Measurements from ENCODE around the gene AURKB. TPM values are rescaled to one million over a fixed set of nuclear protein-coding genes. Genes with fewer than 3 reads are reported as not detected.

The AURKB gene
- total RNA-seq, 6 donors from 2014 or later, result 1.8 to 8.1 (median 5.3) TPM; not detected in 1

- H3K4me1 ChIP-seq, result peaks cover 33 to 57% (median 42%) of the 10 kb centered on the region in 4 donors
- DNase-seq (no peak), ATAC-seq (ENCODE audit: low FRiP score in 2 of 2) (no peak)
- no peak for TF ChIP-seq EP300 (IDR thresholded peaks at IDR 0.05)
- H3K9me3 ChIP-seq, result no peaks in the 10 kb centered on the region
- H3K27me3 ChIP-seq, result no peaks in the 10 kb centered on the region
- H3K36me3 ChIP-seq, result peaks cover 4 to 31% (median 8%) of the 10 kb centered on the region in 4 donors
- H3K27ac ChIP-seq, result peak overlapping the region in 3 of 4 donors; percentile 43 to 95 (median 80)
- H3K4me3 ChIP-seq, result no peak overlapping the region
- 63 to 65% methylated on average over 3 of the region's 3 CpGs for WGBS, 2 donors
Measured at GRCh38 chr17:8159032-8159400, 51.4 kb downstream of the AURKB start.

- peaks cover 4 to 31% (median 8%) of the 10 kb centered on the region in 4 donors for H3K36me3 ChIP-seq
- WGBS, 2 donors, result 46 to 48% methylated on average over 20 of the region's 20 CpGs
- H3K27me3 ChIP-seq, result no peaks in the 10 kb centered on the region
- DNase-seq (peak; percentile 67 to 94), ATAC-seq (ENCODE audit: low FRiP score in 2 of 2) (peak; percentile 23 to 28)
- TF ChIP-seq POLR2A (IDR thresholded peaks at IDR 0.05), result peak in 1 of 4 donors; percentile 23
- peak; percentile 91 to 95 (median 94) for TF ChIP-seq CTCF (IDR thresholded peaks at IDR 0.05)
- no peak for TF ChIP-seq EP300 (IDR thresholded peaks at IDR 0.05)
- TF ChIP-seq POLR2AphosphoS5 (IDR thresholded peaks at IDR 0.05), result peak; percentile 27 to 54
- peaks cover 33 to 57% (median 41%) of the 10 kb centered on the region in 4 donors for H3K4me1 ChIP-seq
- H3K27ac ChIP-seq, result peak overlapping the region; percentile 80 to 100 (median 96)
- H3K9me3 ChIP-seq, result no peaks in the 10 kb centered on the region
- H3K4me3 ChIP-seq, result no peak overlapping the region
Measured at GRCh38 chr17:8158267-8159031, 51.9 kb downstream of the AURKB start.

- Histone ChIP-seq H3K4me3 (peak overlapping the region; percentile 63 to 88 (median 80)), H3K27ac (peak overlapping the region; percentile 98 to 100 (median 99)), H3K36me3 (peaks cover 9 to 34% (median 13%) of the 10 kb centered on the region in 4 donors), H3K27me3 (no peaks in the 10 kb centered on the region), H3K9me3 (no peaks in the 10 kb centered on the region), H3K4me1 (peaks cover 34 to 56% (median 42%) of the 10 kb centered on the region in 4 donors)
- 0 to 1% methylated on average over 21 to 40 of the region's 59 CpGs for WGBS, 2 donors
- peak in 3 of 4 donors; percentile 68 to 91 (median 71) for TF ChIP-seq EP300 (IDR thresholded peaks at IDR 0.05)
- TF ChIP-seq CTCF (IDR thresholded peaks at IDR 0.05), result peak in 3 of 6 experiments; percentile 3 to 28 (median 6)
- TF ChIP-seq POLR2A (IDR thresholded peaks at IDR 0.05), result peak; percentile 93 to 100 (median 100)
- peak; percentile 99 to 100 for TF ChIP-seq POLR2AphosphoS5 (IDR thresholded peaks at IDR 0.05)
- ATAC-seq (ENCODE audit: low FRiP score in 2 of 2) (peak; percentile 73 to 89), DNase-seq (peak; percentile 99 to 100)
Measured at GRCh38 chr17:8156246-8156992, 54.0 kb downstream of the AURKB start.

GRCh38 chr17:8155996-8156245 lies 54.5 kb downstream of the AURKB start:
- H3K4me1 ChIP-seq, result peaks cover 29 to 56% (median 38%) of the 10 kb centered on the region in 4 donors
- TF ChIP-seq POLR2A (IDR thresholded peaks at IDR 0.05) (no peak), POLR2AphosphoS5 (IDR thresholded peaks at IDR 0.05) (no peak), CTCF (IDR thresholded peaks at IDR 0.05) (no peak), EP300 (IDR thresholded peaks at IDR 0.05) (no peak)
- DNase-seq (no peak), ATAC-seq (ENCODE audit: low FRiP score in 2 of 2) (no peak)
- H3K36me3 ChIP-seq, result peaks cover 9 to 30% (median 10%) of the 10 kb centered on the region in 4 donors
- 0 to 1% methylated on average over 2 to 11 of the region's 11 CpGs for WGBS, 2 donors
- H3K27me3 ChIP-seq, result no peaks in the 10 kb centered on the region
- H3K4me3 ChIP-seq, result peak overlapping the region; percentile 63 to 88 (median 80)
- peak overlapping the region; percentile 98 to 100 (median 99) for H3K27ac ChIP-seq
- H3K9me3 ChIP-seq, result no peaks in the 10 kb centered on the region

Data from upper lobe of left lung (tissue), 6 donors.